ENCODE measurements around the gene METTL23. TPM values are rescaled to one million over a fixed set of nuclear protein-coding genes. Genes with fewer than 3 reads are reported as not detected.

METTL23 gene
- total and polyA plus RNA-seq, 2 donors (not counting 3 experiments of a cell fraction or from before 2014, with no cell fraction given) = 19.5 to 33.4 TPM

DNA sequence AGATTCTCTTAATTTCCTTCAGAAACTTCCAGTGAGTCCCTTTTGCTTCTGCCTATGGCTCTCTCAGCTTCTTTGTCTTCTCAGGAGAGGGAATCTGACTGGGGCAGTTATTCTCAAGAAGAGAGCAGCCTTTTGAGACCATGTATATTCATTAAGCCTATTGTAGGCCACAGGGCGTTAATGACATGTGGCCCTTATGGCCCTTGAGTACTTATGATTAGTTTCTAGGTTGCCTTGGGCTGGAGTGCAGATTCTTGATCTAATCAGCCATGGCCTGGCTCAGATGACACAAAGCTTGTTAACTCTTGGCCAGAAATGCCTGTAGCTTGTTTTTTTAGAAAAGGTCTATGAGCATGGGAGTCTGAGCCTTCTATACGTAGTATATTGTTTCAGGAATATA lies 28.6 kb downstream of the METTL23 start:
- DNase-seq (ENCODE audit: low read depth, low spot score) = no peak

More for the DNA sequence above, 28.6 kb downstream of the METTL23 start:
- dilution Hi-C loops (cut with MboI; ENCODE audit: extremely low pct_ligation_motif_present, low sequenced_read_pairs) (no loop called here), intact Hi-C loops (cut with micrococcal nuclease) (no loop called here)
- no peaks in the 10 kb centered on the region for H3K9me1 ChIP-seq (replicated peaks; ENCODE audit: control insufficient read depth, extremely low read depth, insufficient read depth, low read length)
- no peak overlapping the region for H3K27ac ChIP-seq (ENCODE audit: insufficient read depth, low read depth, low read length)
- H3K79me2 ChIP-seq (ENCODE audit: control insufficient read depth, insufficient read depth, low read length) = no peaks in the 10 kb centered on the region
- no peaks in the 10 kb centered on the region for H3K36me3 ChIP-seq (ENCODE audit: control insufficient read depth in 2 of 2, extremely low read depth in 1 of 2, insufficient read depth in 2 of 2, low read length in 2 of 2)
- H3K4me1 ChIP-seq (ENCODE audit: control insufficient read depth, extremely low read depth, insufficient read depth, low read length) = no peaks in the 10 kb centered on the region
- H3K9ac ChIP-seq (replicated peaks; ENCODE audit: extremely low read depth, insufficient read depth, low read length) = no peak overlapping the region
- H3K27me3 ChIP-seq (ENCODE audit: control insufficient read depth in 2 of 2, insufficient read depth in 2 of 2, low read length in 2 of 2) = no peaks in the 10 kb centered on the region
- no peaks in the 10 kb centered on the region for H4K20me1 ChIP-seq (replicated peaks; ENCODE audit: control insufficient read depth, extremely low read depth, insufficient read depth, low read length)
- POLR2A ChIA-PET = no interaction called here
- FAIRE-seq = no peak
- TF ChIP-seq MYC (IDR thresholded peaks at IDR 0.05; ENCODE audit: low read depth, low read length) (no peak), JUN (IDR thresholded peaks at IDR 0.05; ENCODE audit: borderline replicate concordance, insufficient read depth, insufficient read length, low read depth) (no peak), POLR2AphosphoS5 (IDR thresholded peaks at IDR 0.05; ENCODE audit: insufficient read depth, low read depth, low read length) (no peak), POLR2A (IDR thresholded peaks at IDR 0.05; ENCODE audit: low read depth, low read length) (no peak), FOS (IDR thresholded peaks at IDR 0.05; ENCODE audit: borderline replicate concordance, insufficient read depth, low read length) (no peak), CTCF (IDR thresholded peaks at IDR 0.05; ENCODE audit: extremely low read depth in 1 of 2, insufficient read depth in 1 of 2, low read depth in 1 of 2, low read length in 2 of 2) (no peak), EZH2 (IDR thresholded peaks at IDR 0.05; ENCODE audit: borderline replicate concordance, low read depth, low read length, severe bottlenecking) (no peak), GATA2 (IDR thresholded peaks at IDR 0.05; ENCODE audit: insufficient read depth, insufficient read length, low read depth, low read length) (no peak)
- TF ChIP-seq, protein P1, sequence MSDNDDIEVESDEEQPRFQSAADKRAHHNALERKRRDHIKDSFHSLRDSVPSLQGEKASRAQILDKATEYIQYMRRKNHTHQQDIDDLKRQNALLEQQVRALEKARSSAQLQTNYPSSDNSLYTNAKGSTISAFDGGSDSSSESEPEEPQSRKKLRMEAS (IDR thresholded peaks at IDR 0.05; ENCODE audit: insufficient read depth, insufficient read length) = no peak
- BruUV-seq (replicated peaks) = no TSS peak
- H3K4me2 ChIP-seq (ENCODE audit: insufficient read depth, low read length) = no peak overlapping the region
- H3K9me3 ChIP-seq (replicated peaks; ENCODE audit: control insufficient read depth, insufficient read depth, low read length) = no peaks in the 10 kb centered on the region
- no peak overlapping the region for H3K4me3 ChIP-seq (replicated peaks in 1 of 3; ENCODE audit: insufficient read depth in 1 of 3, low read depth in 1 of 3, low read length in 3 of 3)
- CTCF ChIA-PET = interaction anchor here (1.0 to 2.0 kb wide), 3 partner anchors 17 to 301 kb away, joined by 3 to 5 read pairs (median 3); partner anchors contain the start of gene MFSD11
- no peak overlapping the region for H2AFZ ChIP-seq (ENCODE audit: low read depth, low read length)

Measured in endothelial cell of umbilical vein (primary cell).